Hypothalamus (tissue), 51 donors: ENCODE results near the gene SETBP1.

ENCODE experiments used
- DNase-seq, 51 donors: peaks; one replicate each; lab custom pipeline; 2025; lab: John Stamatoyannopoulos, UW

The SETBP1 gene

DNA sequence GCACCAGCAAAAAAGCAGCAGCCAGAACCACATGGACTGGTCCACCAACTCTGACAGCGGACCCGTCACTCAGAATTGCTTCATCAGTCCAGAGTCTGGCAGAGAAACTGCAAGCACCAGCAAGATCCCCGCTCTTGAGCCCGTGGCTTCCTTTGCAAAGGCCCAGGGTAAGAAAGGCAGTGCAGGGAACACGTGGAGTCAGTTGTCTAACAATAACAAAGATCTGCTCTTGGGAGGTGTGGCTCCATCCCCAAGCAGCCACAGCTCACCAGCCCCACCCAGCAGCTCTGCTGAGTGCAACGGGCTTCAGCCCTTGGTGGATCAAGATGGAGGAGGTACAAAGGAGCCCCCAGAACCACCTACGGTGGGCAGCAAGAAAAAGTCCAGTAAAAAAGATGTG, 269.3 kb downstream of the SETBP1 start:
- no peak for DNase-seq

DNA sequence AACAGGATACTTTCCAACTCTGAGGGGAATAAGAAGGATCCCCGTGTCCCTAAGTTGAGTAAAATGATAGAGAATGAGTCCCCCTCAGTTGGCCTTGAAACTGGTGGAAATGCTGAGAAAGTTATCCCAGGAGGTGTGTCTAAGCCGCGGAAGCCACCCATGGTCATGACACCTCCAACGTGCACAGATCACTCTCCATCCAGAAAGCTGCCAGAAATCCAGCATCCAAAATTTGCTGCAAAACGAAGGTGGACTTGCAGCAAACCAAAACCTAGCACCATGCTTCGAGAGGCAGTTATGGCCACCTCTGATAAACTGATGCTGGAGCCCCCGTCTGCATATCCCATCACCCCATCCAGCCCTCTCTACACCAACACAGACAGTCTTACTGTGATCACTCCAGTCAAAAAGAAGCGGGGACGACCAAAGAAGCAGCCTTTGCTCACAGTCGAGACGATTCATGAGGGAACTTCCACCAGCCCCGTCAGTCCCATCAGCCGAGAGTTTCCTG, 270.1 kb downstream of the SETBP1 start:
- DNase-seq: no peak

DNA sequence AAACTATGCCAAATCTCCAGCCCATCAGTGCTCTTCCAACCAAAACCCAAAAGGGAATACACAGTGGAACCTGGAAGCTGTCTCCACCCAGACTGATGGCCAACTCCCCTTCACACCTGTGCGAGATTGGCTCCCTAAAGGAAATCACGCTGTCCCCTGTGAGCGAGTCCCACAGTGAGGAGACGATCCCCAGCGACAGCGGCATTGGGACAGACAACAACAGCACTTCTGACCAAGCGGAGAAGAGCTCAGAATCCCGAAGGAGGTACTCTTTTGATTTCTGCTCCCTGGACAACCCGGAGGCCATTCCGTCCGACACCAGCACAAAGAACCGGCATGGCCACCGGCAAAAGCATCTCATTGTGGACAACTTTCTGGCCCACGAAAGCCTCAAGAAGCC, 271.1 kb downstream of the SETBP1 start:
- no peak for DNase-seq

DNA sequence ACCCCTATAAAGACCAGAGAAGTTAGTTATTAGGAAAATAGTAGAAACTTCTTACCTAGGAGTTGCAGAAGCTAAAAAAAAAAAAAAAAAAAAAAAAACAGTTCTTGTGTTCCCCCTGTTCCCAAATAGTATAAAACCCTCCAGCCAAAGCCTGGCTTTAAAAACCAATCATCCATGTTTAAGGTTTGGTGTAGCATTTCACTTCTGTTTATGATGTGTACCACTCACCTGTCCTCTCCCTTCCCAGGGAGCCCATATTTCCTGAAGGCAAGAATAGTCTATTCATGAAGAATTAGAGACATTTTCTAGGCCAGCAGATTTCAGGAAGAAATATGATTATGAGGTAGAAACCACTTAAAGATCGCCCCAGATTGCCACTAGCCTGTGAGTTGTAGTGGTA, 273.6 kb downstream of the SETBP1 start:
- DNase-seq: no peak

DNA sequence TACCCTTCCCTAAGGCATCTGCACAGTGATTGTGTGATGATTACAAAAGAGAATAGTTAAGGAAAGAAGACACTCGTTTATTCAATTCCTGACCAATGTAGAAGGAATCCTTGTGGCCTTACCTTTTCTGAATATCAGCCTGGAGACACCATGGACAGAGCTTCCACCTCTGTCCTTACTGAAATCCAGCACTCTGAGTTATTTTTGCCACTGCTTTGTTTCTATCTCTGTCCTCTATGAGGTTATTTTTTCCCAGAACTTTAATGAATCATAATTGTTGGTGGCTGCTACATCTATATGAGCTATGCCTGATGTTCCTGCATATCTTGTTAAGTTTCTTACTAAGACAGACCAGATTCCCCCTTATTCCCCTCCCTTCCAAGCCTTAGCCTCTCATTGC, 275.1 kb downstream of the SETBP1 start:
- DNase-seq: no peak

DNA sequence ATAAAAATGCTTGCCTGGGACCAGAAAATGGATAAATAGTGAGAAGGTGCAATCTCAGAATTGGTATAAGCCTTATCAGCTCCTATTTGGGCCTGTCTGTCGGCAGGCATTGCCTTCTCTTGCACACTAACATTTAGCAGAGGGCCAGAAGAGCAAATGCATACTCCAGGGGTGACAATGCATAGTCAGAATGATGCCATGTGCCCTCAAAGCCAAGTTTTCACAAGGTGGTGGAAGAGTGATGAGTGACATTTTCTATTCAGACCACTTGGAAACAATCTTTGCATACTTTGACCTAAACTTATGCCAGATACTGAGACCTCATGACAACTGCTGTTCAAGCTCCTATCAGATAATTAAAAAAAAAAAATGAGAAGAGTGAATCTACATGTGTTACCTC, 276.3 kb downstream of the SETBP1 start:
- DNase-seq: no peak

DNA sequence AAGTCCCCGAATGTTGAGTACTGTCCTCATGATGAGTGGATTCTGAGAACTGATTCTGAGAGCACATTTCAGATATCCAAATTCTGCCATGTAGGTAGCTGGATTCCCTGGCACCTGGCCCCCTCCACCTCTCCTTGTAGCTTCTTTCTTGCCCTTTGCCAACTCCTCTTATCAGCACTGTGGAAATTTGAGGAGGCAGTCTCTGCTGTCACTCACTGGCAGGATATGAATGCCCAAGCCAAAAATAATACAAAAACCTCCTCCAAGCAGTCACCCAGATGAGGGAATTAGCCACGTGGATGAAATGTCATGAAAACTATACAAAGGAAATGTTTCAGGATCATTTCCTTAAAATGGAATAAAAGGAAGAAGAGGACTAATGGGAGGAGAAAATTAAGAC, 276.8 kb downstream of the SETBP1 start:
- DNase-seq: no peak

DNA sequence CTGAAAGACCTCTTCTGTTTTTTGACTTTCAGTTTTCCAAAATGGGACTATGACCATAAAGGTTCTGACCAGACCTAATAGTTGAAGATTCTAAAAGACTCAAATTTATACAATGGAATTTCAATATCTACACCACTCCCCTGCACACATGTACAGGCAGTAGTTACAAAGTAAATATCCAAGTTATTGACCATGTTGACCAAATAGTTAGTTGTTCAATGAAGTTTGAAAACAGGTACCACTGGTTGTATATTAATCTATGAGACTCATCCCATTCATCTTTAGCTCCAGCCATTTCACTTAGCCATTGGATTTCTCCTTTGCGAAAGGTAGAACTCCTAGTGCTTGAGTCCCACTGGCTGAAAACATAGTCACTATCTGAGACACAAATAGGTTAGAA, 277.4 kb downstream of the SETBP1 start:
- no peak for DNase-seq

DNA sequence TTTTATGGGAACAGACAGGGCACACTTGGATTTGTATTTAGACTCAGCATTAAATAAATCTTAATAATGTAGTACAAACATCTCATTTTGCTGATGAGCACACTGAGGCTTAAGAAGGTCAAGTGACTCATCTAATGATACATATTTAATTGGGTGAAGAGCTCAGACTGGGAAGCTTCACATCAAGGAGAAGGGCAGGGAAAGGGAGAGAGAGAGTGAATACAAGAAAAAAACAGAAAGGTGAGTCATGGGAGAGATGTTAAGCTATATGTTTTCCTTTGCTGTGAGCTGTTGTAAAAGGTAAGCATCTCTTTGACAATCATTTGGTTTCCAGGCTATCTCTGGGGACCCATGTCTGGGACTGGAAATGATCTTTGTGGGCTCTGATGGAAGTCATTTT, 277.8 kb downstream of the SETBP1 start:
- no peak for DNase-seq

DNA sequence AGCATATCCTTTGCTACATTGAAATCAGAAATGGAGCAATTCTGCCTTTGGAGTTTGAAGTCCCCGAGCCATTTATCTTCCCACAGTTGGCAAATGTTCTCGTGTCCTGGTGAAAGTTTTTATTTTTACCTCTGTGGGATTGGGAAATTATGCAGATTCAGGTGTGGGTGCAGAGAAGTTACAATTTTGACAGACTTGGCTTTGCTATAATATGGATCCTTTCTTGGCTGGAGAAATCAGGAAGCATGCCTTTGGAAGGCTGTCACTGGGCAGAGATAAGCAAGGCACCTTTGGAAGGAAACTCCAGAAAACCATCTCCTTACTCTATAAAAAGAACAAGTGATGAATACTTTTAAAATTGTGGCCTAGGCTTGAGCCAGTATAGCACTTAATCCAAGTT, 278.3 kb downstream of the SETBP1 start:
- DNase-seq: no peak

DNA sequence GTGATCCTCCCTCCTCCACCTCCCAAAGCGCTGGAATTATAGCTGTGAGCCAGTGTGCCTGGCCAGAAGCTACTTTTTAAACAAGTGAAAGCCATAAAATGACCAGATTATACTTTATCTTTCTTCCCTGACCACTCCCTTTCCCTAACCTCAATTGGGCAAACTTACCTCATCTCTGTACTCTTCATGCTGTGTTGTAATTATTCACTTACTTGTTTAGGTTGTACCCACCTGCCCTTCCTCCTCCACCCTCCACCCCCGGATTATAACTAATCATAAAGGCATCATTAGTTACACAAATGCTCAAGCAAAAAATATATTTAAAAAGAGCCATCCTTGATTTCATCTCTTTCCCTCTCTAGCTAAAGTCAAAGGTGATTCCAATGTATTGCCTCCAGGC, 279.9 kb downstream of the SETBP1 start:
- no peak for DNase-seq

DNA sequence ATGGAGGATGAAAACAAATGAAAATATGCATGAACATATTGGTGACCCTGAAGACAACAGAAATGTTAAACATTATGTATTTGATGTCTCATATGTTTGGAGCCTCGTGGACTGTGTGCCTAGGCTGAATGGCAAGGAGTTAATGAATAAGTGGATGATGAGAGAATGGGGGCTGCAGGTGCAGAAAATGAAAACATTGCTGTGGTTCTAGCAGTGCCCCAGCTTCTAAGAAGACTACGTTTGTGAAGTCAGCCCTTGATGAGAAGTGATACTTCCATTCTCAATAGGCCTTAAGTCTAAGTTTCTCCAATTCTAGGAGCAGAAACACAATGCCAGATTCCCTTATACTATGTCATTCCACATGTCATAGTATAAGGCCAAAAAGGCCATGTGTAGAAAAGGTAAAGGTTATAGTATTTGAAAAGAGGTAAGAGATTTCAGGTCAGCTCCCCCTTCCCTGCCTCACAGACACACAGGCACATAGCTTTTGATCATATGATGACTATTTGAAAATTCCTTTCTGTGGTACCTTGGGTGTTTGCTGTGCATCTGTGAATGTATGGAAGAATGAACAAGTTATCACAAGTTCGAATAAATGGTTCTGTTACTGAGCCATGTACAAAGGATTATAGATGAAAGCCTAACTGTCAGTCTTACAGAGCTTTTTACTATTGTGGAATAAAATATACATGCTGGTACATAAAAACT, 280.8 kb downstream of the SETBP1 start:
- no peak for DNase-seq

DNA sequence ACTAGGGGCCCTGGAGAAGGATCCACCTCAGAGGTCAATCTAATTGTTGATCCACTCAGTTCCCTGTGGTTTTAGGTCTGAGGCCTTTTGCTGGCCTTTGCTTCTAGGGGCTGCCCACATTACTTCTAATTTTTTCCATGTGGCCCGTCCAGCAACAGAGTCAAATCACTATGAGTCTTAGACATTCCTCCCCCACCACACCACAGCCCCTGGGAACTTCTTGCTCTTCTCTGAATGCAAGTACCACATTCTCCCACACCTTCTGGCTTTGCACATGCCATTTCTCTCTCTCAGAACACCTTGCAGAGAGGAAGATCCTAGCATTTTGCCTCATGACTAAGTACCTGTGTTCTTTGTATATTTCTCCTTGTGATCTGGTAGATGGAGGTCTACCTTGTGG, 286.9 kb downstream of the SETBP1 start:
- no peak for DNase-seq

DNA sequence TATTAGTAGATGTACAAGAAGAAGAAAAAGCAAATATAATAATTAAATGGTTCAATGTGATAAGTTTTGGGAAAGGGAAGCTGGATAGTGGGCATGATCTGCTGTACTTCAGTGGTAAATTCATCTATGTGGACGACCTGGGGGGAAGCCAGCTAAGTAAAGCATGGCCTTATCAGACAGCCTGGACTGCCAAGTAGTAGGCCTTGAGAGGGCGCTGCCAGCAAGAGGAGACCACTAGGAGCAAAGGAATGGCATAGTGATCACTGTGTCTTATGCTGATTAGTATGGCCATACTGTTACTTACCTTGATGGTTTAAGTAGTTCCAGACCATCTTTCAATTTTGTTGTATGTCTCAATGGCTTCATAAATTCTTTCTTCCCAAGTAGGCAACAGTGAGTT, 287.6 kb downstream of the SETBP1 start:
- DNase-seq: no peak

DNA sequence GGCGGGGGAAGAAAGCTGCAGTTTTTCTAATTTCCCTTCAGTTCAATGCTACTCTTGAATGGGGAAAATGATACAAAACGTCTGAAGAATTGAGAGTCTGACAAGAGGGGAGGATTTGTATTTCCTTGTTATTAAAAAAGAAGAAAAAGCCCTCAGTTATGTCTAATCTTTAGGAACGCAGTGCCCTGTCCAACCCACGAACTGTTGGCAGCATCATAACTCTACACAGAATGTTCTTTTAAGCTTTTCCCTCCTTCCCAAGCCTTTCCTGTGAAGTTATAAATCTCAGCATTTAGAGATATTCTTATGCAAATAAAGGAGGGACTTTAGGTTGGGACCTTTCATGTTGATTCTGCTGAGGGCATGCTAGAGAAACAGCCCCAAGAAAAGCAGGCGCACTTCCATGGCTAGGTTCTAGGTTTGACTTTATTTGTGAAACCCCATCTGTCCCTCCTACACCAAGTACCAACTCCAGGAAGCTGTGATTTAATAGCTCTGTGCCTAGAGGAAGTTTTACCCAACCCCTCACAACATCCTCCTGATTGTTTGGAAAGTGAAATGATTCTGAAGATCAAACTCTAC, 288.6 kb downstream of the SETBP1 start:
- DNase-seq: no peak

DNA sequence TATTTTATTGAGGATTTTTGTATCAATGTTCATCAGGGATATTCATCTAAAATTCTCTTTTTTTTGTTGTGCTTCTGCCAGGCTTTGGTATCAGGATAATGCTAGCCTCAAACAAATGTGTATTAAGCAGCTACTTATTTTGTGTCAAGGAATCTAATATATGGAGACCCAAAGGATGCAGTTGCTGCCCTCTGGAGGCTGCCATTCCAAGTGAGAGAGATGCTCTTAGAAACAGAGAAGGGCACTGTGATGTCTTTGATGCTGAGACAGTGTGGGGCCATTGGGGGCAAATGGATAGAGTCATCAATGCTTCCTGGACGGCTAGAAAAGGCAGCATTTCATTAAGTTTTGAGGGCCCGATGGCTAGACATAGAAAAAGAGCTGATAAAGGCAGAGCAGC, 292.6 kb downstream of the SETBP1 start:
- no peak for DNase-seq

DNA sequence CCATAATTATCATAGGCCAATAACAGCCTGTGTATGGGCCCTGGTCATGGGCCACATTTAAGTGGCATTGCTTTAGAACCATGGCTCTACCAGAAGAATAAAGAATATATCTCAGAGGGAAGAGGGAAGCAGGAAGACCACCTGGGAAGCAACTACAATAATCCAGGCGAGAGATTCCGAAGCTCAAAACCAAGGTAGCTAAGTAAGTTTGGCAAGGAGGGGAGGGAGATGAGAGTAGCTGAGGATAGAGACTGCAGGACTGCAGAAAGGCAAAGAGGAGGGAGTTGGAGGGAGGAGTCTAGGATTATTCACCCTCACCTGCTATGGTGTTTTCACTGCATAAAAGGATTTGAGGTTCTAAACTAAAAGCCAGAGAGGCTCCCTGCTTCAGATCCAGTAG, 293.5 kb downstream of the SETBP1 start:
- DNase-seq: no peak

DNA sequence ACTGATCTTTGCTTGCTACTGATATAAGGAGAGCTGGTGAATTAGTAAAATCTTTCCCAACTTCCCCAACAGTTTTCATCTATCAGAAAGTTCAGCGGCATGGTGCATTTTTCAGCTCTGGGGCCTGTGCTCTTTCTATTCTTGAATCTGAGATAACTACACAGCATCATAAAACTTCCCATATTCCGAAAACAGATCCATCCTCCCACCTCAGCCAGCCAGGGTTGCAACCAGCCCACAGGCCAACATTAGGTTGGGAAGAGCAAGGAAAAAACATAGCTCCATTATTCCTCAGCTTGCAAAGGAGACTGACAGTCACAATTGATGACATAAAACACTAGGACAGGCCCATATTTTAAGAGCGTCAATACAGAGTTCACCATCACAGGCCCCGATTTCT, 297.2 kb downstream of the SETBP1 start:
- DNase-seq: no peak

DNA sequence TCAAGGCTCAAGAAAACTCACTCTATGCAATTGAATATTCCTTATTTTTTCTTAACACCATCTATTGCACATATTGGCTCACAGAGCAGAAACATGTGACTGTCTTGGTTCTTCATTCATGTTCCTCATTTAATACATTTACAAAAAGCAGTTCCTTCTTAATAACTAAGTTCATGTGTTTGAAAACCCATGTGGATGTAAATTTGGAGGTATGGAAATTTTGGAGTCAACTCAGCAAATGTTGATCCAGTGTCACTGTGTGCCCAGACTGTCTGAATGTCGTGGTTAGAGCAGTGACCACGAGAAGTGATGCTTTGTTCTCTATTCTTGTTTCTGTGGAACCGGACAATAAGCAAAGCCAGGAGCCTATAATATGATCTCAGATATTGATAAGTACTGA, 299.1 kb downstream of the SETBP1 start:
- DNase-seq: no peak

DNA sequence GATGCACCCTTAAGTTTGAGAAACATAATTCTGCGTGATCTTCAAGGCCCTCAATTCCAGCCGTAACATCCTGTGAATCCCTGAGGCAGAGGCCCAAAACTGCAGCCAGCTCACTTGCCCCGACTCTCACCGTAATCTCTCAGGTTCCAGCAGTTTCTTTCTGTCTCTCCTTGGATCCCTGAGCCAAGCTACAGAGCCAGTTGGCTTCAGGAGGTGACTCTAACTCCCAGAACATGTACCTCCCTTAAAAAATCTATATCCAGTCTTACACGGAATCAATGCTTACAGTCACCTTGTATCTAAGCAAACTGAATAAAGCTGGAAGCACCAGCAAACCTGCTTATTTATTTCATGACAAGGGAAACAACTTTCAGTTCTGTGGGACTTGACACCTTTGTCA, 300.4 kb downstream of the SETBP1 start:
- no peak for DNase-seq

DNA sequence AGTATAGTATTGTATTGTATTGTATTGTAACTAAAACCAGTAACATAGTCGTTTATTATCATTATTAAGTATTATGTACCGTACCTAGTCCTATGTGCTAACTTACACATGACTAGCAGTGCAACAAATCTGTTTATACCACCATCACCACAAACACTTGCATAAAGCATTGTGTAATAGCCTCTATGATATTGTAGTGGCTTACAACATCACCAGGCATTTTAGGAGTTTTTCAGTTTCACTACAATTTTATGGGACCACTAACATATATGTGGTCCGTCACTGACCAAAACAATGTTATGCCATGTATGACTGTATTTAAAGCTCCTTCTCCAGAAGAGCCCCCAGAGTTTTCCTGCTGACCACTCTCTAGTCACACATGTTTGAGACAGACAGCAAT, 306.2 kb downstream of the SETBP1 start:
- no peak for DNase-seq

DNA sequence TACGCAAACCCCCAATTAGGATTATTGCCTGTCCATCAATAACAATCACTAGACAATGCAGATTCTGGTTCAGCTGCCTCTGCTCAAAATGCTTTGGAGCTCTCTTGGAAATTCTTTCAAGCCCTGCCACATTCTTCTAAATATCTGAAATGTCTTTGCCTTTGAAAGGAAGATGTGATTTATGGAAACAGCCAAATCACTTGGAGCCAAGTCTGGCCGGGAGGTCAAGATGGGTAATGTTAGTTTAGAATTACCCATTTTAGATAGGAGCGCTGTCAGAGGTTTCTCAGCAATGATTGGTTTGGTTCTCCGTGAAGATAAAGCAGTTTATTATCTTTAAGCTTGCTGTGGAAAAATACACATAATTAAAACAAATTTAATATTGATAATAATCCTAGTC, 306.7 kb downstream of the SETBP1 start:
- no peak for DNase-seq
